CD8-positive, alpha-beta memory T cell (primary cell): ENCODE results near the gene CCNF. TPM values are rescaled to one million over a fixed set of nuclear protein-coding genes. Genes with fewer than 3 reads are reported as not detected.
"Not testable (repeated sequence)": the region's sequence is repeated elsewhere in the genome, so short reads cannot be mapped to it uniquely, and the experiment has no call there.

Experiments used
- CTCF ChIA-PET: fragments of 350-600 bp; sonication (Branson Sonifier 250); formaldehyde crosslinking; loops from one replicate; lab custom pipeline; 2021; ENCODE audit warnings: antibody characterized with exemption; lab: Charles Lee
- POLR2A ChIA-PET: fragments of 350-600 bp; sonication (Branson Sonifier 250); formaldehyde crosslinking; loops from one replicate; lab custom pipeline; 2021; ENCODE audit warnings: antibody characterized with exemption; lab: Charles Lee
- DNase-seq, 5 donors: peaks; one replicate each; pipeline versions ENCODE4 v3.0.0 to v3.0.0-alpha.2; 2020 to 2022; ENCODE audit warnings: mixed read lengths in 1 of 5
- H3K27ac ChIP-seq: one replicate; pipeline ENCODE4 v1.7.0; 2013; ENCODE audit warnings: low read depth, mild to moderate bottlenecking, low read length, moderate library complexity
- H3K27me3 ChIP-seq: 2 replicates; pipeline ENCODE4 v1.7.0; 2013; ENCODE audit warnings: low read length, mild to moderate bottlenecking; ENCODE audit not compliant: insufficient read depth, poor library complexity, severe bottlenecking
- H3K36me3 ChIP-seq: 2 replicates; pipeline ENCODE4 v1.7.0; 2013; ENCODE audit warnings: mild to moderate bottlenecking, low read length, moderate library complexity; ENCODE audit not compliant: insufficient read depth
- H3K4me1 ChIP-seq: 2 replicates; pipeline ENCODE4 v1.7.0; 2013; ENCODE audit warnings: mild to moderate bottlenecking, low read length, moderate library complexity; ENCODE audit not compliant: insufficient read depth
- H3K4me3 ChIP-seq: 2 replicates; pipeline ENCODE4 v1.7.0; 2013; ENCODE audit warnings: mild to moderate bottlenecking, low read length
- H3K9me3 ChIP-seq: 2 replicates; pipeline ENCODE4 v1.7.0; 2013; ENCODE audit warnings: mild to moderate bottlenecking, low read length
- H3K27ac Mint-ChIP-seq, 8 donors: one replicate each; pipeline ENCODE4 v1.8.0; 2020 to 2021; ENCODE audit warnings: mixed read lengths in 8 of 8, mild to moderate bottlenecking in 6 of 8, inconsistent platforms in 3 of 8, moderate library complexity in 3 of 8
- H3K27me3 Mint-ChIP-seq, 2 donors: one replicate each; pipeline ENCODE4 v1.8.0; 2020 to 2021; ENCODE audit warnings: mixed read lengths in 2 of 2, mild to moderate bottlenecking in 1 of 2, moderate library complexity in 1 of 2
- H3K36me3 Mint-ChIP-seq, 3 donors: one replicate each; pipeline ENCODE4 v1.8.0; 2020 to 2021; ENCODE audit warnings: mixed read lengths in 3 of 3, inconsistent platforms in 1 of 3, mild to moderate bottlenecking in 1 of 3
- H3K4me1 Mint-ChIP-seq, 3 donors: one replicate each; pipeline ENCODE4 v1.8.0; 2020 to 2021; ENCODE audit warnings: mixed read lengths in 3 of 3, inconsistent platforms in 1 of 3, mild to moderate bottlenecking in 1 of 3
- H3K4me3 Mint-ChIP-seq, 7 donors: one replicate each; pipeline ENCODE4 v1.8.0; 2020 to 2021; ENCODE audit warnings: mixed read lengths in 7 of 7, mild to moderate bottlenecking in 6 of 7, moderate library complexity in 4 of 7, inconsistent platforms in 2 of 7
- H3K9me3 Mint-ChIP-seq, 5 donors: one replicate each; pipeline ENCODE4 v1.8.0; 2020 to 2022; ENCODE audit warnings: mixed read lengths in 5 of 5, mild to moderate bottlenecking in 3 of 5, moderate library complexity in 2 of 5, inconsistent platforms in 1 of 5
- polyA plus RNA-seq: library from polyadenylated mRNA; unstranded; fragments of 300-500 nt; fragmentation: Illumina TruSeq; gene quantifications from one replicate; pipeline ENCODE4 v1.2.3, GENCODE V29; 2021
- total RNA-seq, 2 experiments: library from RNA; stranded (reverse); gene quantifications; one replicate each; pipeline ENCODE4 v1.2.3, GENCODE V29; 2021

Gene CCNF
- total and polyA plus RNA-seq, 3 experiments from 2014 or later: 2.6 to 30.8 (median 30.5) TPM

DNA sequence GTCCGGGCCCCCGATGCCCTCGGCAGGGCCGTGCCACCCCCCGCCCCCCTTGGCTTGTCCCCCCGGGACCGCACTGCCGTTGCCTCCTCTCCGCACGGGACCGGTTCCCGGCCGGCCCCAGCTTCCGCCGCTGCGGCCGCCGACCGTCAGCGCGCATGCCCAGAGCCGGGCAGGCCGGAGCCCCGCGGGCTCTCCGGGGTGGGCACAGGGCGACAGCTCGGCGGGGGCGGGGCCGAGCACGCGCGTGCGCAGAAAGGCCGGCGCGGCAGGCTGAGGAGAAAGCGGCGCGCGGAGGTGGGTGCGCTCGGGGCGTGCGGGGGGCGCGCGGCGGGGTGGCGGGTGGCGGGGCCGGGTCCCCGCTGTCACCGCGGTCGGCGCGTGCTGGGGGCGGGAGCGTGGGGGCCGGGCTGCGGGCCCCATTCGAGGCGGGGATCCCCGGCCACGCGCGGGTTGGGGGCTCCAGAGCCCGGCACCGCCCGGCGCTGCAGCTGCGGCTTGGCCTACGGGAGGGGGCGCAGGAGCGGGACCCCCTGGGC, 45.7 kb downstream of the CCNF start, which contains the start of gene TBC1D24:
Gene TBC1D24 (plus strand): TSS at position 251 of the 536 bp plus-strand sequence. CDS start 21,022 bp downstream, outside the sequence.
- H3K9me3 Mint-ChIP-seq: no peaks in the 10 kb centered on the region
- H3K27ac Mint-ChIP-seq: peak within 1 kb of the TSS in 4 of 8 donors; percentile 4 to 81 (median 30)
- Histone ChIP-seq H3K4me3 (peak within 1 kb of the TSS; percentile 58), H3K36me3 (no peaks in the 10 kb centered on the region), H3K9me3 (no peaks in the 10 kb centered on the region), H3K4me1 (peaks cover 14% of the 10 kb centered on the region), H3K27me3 (peaks cover 26% of the 10 kb centered on the region), H3K27ac (peak within 1 kb of the TSS; percentile 61)
- H3K36me3 Mint-ChIP-seq: no peaks in the 10 kb centered on the region
- DNase-seq: peak; percentile 73 to 87 (median 74)
- POLR2A ChIA-PET: interaction anchor here (0.6 to 0.7 kb wide), 2 partner anchors 13 to 46 kb away, joined by 3 read pairs; no protein-coding TSS in a partner anchor
- peaks cover 20 to 25% (median 22%) of the 10 kb centered on the region in 3 donors for H3K4me1 Mint-ChIP-seq
- peaks cover 13 to 15% of the 10 kb centered on the region in 2 donors for H3K27me3 Mint-ChIP-seq
- CTCF ChIA-PET: interaction anchor here (1.0 to 1.5 kb wide), 6 partner anchors 12 to 222 kb away, joined by 3 to 7 read pairs (median 4); partner anchors contain the start of gene TEDC2
- peak within 1 kb of the TSS; percentile 72 to 88 (median 79) for H3K4me3 Mint-ChIP-seq

DNA sequence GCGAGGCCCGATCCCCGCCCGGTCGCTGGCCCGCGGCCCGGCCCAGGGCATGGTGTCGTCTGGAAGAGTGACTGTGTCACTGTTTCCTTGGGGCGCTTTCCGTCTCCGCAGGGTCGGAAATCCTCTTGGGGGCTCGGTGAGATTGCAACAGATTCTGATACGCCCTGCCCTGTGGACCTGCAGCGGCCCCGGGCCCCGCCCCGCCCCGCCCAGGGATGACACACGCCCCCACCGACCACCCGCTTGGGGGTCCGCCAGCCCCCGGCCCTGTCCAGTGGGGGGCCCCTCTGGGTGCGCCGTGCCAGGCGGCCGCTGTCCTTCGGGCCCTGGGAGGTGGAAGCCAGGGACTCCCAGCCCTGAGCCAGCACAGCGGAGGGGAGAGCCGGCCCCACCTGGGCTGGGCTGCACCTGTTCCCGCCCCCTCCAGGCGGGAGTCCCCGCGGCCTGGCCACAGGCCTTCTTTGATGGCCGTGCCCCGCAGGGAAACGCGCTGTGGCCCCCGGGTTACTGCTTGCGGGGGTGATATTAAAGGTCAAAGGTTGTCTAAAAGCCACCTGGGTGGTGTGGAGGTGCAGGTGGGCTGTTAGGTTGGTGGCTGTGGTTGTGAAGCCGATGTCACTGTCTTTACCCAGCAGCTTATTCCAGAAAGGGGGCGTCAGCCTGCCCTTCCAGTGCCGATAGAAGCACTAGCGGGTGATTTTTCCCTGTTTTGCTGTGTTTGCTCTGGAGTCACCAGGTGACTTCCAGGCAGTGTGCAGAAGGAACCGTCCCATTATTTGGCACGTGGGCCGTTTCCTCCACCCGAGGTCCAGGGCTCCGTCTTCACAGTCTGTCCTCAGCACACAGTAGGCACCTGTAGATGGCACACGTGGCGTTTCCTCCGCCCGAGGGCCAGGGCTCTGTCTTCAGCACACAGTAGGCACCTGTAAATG, 46.4 kb downstream of the CCNF start:
- peaks cover 20 to 22% (median 22%) of the 10 kb centered on the region in 3 donors for H3K4me1 Mint-ChIP-seq
- peak overlapping the region in 4 of 8 donors; percentile 4 to 81 (median 30) for H3K27ac Mint-ChIP-seq
- ChIA-PET POLR2A (no interaction called here), CTCF (interaction anchor here (1.0 to 1.5 kb wide), 4 partner anchors 11 to 223 kb away, joined by 3 to 6 read pairs (median 4); no protein-coding TSS in a partner anchor)
- H3K27me3 ChIP-seq: peaks cover 19% of the 10 kb centered on the region
- no peak overlapping the region for H3K27ac ChIP-seq
- peaks cover 6 to 7% of the 10 kb centered on the region in 2 donors for H3K27me3 Mint-ChIP-seq
- no peaks in the 10 kb centered on the region for H3K36me3 ChIP-seq
- DNase-seq: peak; percentile 20 to 61 (median 36)
- H3K4me3 ChIP-seq: peak overlapping the region; percentile 41
- H3K36me3 Mint-ChIP-seq: peaks cover 0 to 2% (median 0%) of the 10 kb centered on the region in 3 donors
- peak overlapping the region; percentile 66 to 86 (median 79) for H3K4me3 Mint-ChIP-seq
- H3K9me3 Mint-ChIP-seq: no peaks in the 10 kb centered on the region
- no peaks in the 10 kb centered on the region for H3K9me3 ChIP-seq
- peaks cover 14% of the 10 kb centered on the region for H3K4me1 ChIP-seq

DNA sequence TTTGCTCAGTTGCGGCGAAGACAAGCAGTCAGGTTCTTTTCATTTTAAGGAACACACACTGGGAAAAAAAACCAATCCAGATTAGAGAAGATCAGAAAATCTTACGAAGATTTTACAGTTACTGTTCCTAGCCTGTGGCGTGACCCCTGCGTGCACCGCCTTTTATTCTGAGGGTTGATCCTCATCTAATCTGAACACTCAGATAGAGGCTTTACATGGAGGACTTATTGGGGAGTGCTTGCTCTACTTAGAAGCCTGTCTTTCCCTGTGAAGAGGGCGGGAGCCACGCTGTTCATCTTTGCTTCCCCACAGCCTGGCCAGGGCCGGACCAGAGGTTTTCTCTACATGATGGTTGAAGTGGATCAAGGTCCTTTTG, 47.1 kb downstream of the CCNF start:
- Mint-ChIP-seq H3K36me3 (peaks cover 0 to 2% (median 0%) of the 10 kb centered on the region in 3 donors), H3K4me1 (peaks cover 20 to 22% (median 22%) of the 10 kb centered on the region in 3 donors), H3K27me3 (peaks cover 6 to 7% of the 10 kb centered on the region in 2 donors), H3K4me3 (peak overlapping the region; percentile 58 to 84 (median 75)), H3K27ac (peak overlapping the region in 4 of 8 donors; percentile 4 to 43 (median 22)), H3K9me3 (no peaks in the 10 kb centered on the region)
- Histone ChIP-seq H3K4me3 (no peak overlapping the region), H3K27ac (no peak overlapping the region), H3K36me3 (no peaks in the 10 kb centered on the region), H3K4me1 (peaks cover 14% of the 10 kb centered on the region), H3K27me3 (peaks cover 17% of the 10 kb centered on the region), H3K9me3 (no peaks in the 10 kb centered on the region)
- CTCF ChIA-PET: no interaction called here
- no peak for DNase-seq
- POLR2A ChIA-PET: no interaction called here

- H3K27me3 Mint-ChIP-seq: peaks cover 6 to 7% of the 10 kb centered on the region in 2 donors
- peak overlapping the region in 4 of 8 donors; percentile 9 to 68 (median 39) for H3K27ac Mint-ChIP-seq
- ChIA-PET CTCF (no interaction called here), POLR2A (no interaction called here)
- no peak overlapping the region for H3K4me3 ChIP-seq
- H3K27me3 ChIP-seq: peaks cover 17% of the 10 kb centered on the region
- no peak overlapping the region for H3K27ac ChIP-seq
- no peaks in the 10 kb centered on the region for H3K36me3 ChIP-seq
- H3K36me3 Mint-ChIP-seq: peaks cover 0 to 2% (median 0%) of the 10 kb centered on the region in 3 donors
- H3K9me3 ChIP-seq: no peaks in the 10 kb centered on the region
- DNase-seq: no peak
- H3K9me3 Mint-ChIP-seq: no peaks in the 10 kb centered on the region
- H3K4me3 Mint-ChIP-seq: peak overlapping the region; percentile 58 to 84 (median 75)
- H3K4me1 Mint-ChIP-seq: peaks cover 20 to 22% (median 22%) of the 10 kb centered on the region in 3 donors
- peaks cover 14% of the 10 kb centered on the region for H3K4me1 ChIP-seq
Observed at GRCh38 chr16:2476741-2477140, 47.5 kb downstream of the CCNF start.

DNA sequence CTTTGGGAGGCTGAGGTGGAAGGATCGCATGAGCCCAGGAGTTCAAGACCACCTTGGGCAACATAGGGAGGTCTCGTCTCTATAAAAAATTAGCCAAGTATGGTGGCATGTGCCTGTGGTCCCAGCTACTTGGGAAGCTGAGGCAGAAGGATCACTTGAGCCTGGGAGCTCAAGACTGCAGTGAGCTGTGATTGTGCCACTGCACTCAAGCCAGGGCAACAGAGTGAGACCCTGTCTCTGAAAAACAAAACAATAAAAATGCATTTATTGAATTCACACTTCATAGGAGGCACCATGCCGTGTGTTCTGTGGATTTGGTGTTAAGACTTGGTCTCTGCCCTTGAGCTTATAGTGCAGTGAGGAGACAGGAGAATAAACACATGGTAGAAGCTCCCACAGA, 48.1 kb downstream of the CCNF start:
- Mint-ChIP-seq H3K27ac (peak overlapping the region in 3 of 8 donors; percentile 7 to 83 (median 38)), H3K27me3 (peaks cover 6 to 7% of the 10 kb centered on the region in 2 donors), H3K9me3 (no peaks in the 10 kb centered on the region), H3K4me3 (peak overlapping the region in 3 of 7 donors; percentile 56 to 75 (median 72)), H3K4me1 (peaks cover 20 to 24% (median 22%) of the 10 kb centered on the region in 3 donors), H3K36me3 (peaks cover 0 to 2% (median 0%) of the 10 kb centered on the region in 3 donors)
- ChIA-PET POLR2A (no interaction called here), CTCF (no interaction called here)
- H3K36me3 ChIP-seq: no peaks in the 10 kb centered on the region
- no peak overlapping the region for H3K27ac ChIP-seq
- H3K27me3 ChIP-seq: peaks cover 12% of the 10 kb centered on the region
- no peak for DNase-seq
- no peaks in the 10 kb centered on the region for H3K9me3 ChIP-seq
- peaks cover 14% of the 10 kb centered on the region for H3K4me1 ChIP-seq
- no peak overlapping the region for H3K4me3 ChIP-seq

DNA sequence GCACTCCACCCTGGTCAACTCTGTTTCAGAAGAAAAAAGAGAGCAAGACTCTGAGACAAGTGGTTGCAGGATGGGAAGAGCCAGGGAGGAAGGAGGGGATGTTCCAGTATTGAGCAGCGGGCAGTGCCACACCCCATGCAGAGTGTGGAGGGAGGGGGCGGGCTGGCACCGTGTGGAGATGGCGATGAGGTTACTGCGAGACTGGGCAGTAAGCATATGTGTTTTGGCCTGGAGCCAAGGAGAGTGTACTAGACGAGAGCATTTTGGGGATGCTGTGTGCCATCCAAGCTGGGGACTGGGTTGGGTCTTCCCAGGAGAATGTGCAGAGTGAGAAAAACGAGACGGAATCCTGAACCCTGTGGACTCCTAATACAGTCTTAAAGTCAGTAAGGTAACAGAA, 49.0 kb downstream of the CCNF start:
- H3K4me3 Mint-ChIP-seq: no peak overlapping the region
- no peak overlapping the region for H3K27ac Mint-ChIP-seq
- peaks cover 0 to 2% (median 0%) of the 10 kb centered on the region in 3 donors for H3K36me3 Mint-ChIP-seq
- H3K9me3 ChIP-seq: no peaks in the 10 kb centered on the region
- DNase-seq: no peak
- no peak overlapping the region for H3K4me3 ChIP-seq
- H3K27me3 ChIP-seq: peaks cover 2% of the 10 kb centered on the region
- peaks cover under 1 to 2% of the 10 kb centered on the region in 2 donors for H3K27me3 Mint-ChIP-seq
- H3K4me1 ChIP-seq: peaks cover 10% of the 10 kb centered on the region
- peaks cover 15 to 20% (median 19%) of the 10 kb centered on the region in 3 donors for H3K4me1 Mint-ChIP-seq
- H3K27ac ChIP-seq: no peak overlapping the region
- H3K36me3 ChIP-seq: no peaks in the 10 kb centered on the region
- H3K9me3 Mint-ChIP-seq: no peaks in the 10 kb centered on the region
- CTCF ChIA-PET: no interaction called here
- POLR2A ChIA-PET: interaction anchor here (0.5 kb wide), 1 partner anchor 13 kb away, joined by 3 read pairs; no protein-coding TSS in a partner anchor

DNA sequence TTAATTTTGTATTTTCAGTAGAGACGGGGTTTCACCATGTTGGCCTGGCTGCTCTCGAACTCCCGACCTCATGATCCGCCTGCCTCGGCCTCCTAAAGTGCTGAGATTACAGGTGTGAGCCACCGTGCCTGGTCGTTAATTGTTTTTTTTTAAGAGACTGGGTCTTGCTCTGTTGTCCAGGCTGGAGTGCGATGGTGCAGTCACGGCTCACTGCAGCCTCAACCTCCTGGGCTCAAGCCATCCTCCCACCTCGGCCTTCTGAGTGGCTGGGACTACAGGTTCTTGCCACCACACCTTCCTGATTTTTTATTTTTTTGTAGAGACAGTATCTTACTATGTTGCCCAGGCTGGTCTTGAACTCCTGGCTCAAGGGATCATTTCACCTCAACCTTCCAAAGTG, 50.7 kb downstream of the CCNF start:
- POLR2A ChIA-PET, H3K9me3 Mint-ChIP-seq, H3K36me3 Mint-ChIP-seq, DNase-seq, H3K27me3 Mint-ChIP-seq, H3K36me3 ChIP-seq, H3K4me3 ChIP-seq, H3K9me3 ChIP-seq, H3K27me3 ChIP-seq, CTCF ChIA-PET, H3K27ac ChIP-seq, H3K4me1 ChIP-seq: not testable (repeated sequence)
- peak overlapping the region in 1 of 8 donors; percentile 24 for H3K27ac Mint-ChIP-seq
- H3K4me3 Mint-ChIP-seq: peak overlapping the region in 1 of 7 donors; percentile 22
- peaks cover 17 to 22% (median 19%) of the 10 kb centered on the region in 3 donors for H3K4me1 Mint-ChIP-seq
